GM19328 (cell line): Measurements from ENCODE around the gene PIGZ.

Experiments
- ATAC-seq: cut with Tn5 transposase; IDR thresholded peaks from one replicate; pipeline ENCODE4 v1.9.1; 2021; ENCODE audit warnings: mild to moderate bottlenecking, moderate library complexity; ENCODE audit not compliant: unreplicated experiment

The PIGZ gene

GRCh38 chr3:196985954-196986885 lies 17.6 kb upstream of the PIGZ start:
- ATAC-seq = no peak

- no peak for ATAC-seq
Observed at GRCh38 chr3:196985298-196985697, 16.7 kb upstream of the PIGZ start.

- ATAC-seq = no peak
Observed at GRCh38 chr3:196983186-196983585, 14.6 kb upstream of the PIGZ start.

GRCh38 chr3:196981657-196982056 lies 13.0 kb upstream of the PIGZ start:
- ATAC-seq = no peak

GRCh38 chr3:196979545-196979944 lies 10.9 kb upstream of the PIGZ start:
- no peak for ATAC-seq

- no peak for ATAC-seq
Observed at GRCh38 chr3:196976941-196977340, 8.3 kb upstream of the PIGZ start.

- no peak for ATAC-seq
Observed at GRCh38 chr3:196975349-196975748, 6.7 kb upstream of the PIGZ start.

GRCh38 chr3:196974661-196975060 lies 6.0 kb upstream of the PIGZ start:
- no peak for ATAC-seq

- no peak for ATAC-seq
Observed at GRCh38 chr3:196971094-196971698, 2.6 kb upstream of the PIGZ start.

GRCh38 chr3:196970547-196971093 lies 2.0 kb upstream of the PIGZ start:
- ATAC-seq = no peak

GRCh38 chr3:196969660-196970546 lies 1.3 kb upstream of the PIGZ start:
- ATAC-seq = peak; percentile 49

GRCh38 chr3:196969134-196969659 lies 564 bp upstream of the PIGZ start:
- peak; percentile 37 for ATAC-seq

- no peak for ATAC-seq
Observed at GRCh38 chr3:196967412-196968232, 1.0 kb downstream of the PIGZ start.

GRCh38 chr3:196966526-196967401 lies 1.9 kb downstream of the PIGZ start:
- ATAC-seq = no peak

GRCh38 chr3:196965804-196966173 lies 2.8 kb downstream of the PIGZ start:
- no peak for ATAC-seq

GRCh38 chr3:196965112-196965803 lies 3.4 kb downstream of the PIGZ start:
- no peak for ATAC-seq

GRCh38 chr3:196963631-196963953 lies 5.0 kb downstream of the PIGZ start:
- no peak for ATAC-seq

- no peak for ATAC-seq
Observed at GRCh38 chr3:196962930-196963630, 5.6 kb downstream of the PIGZ start.
